Stimulated activated CD4-positive, alpha-beta T cell treated with anti-CD3 and anti-CD28 coated beads, Interleukin-1b, Interleukin-23, amount 100 ng/mL, for 1 hour (primary cell): Measurements from ENCODE around the gene UST.

ENCODE experiments used
- DNase-seq, 2 donors: peaks; one replicate each; pipeline ENCODE4 v3.0.0-alpha.2; 2020; ENCODE audit warnings: low read depth in 2 of 2

Gene UST

GRCh38 chr6:149118737-149119653, 372.2 kb downstream of the UST start:
- no peak for DNase-seq

GRCh38 chr6:149122850-149123821, 376.3 kb downstream of the UST start:
- no peak for DNase-seq

GRCh38 chr6:149125309-149125708, 378.5 kb downstream of the UST start:
- DNase-seq = no peak
